Upper lobe of left lung (tissue), 4 donors: ENCODE results near the gene EXOC2.

Source experiments
- EP300 ChIP-seq, 4 donors: sonication (generic); formaldehyde crosslinking; IDR thresholded peaks; one replicate each; pipeline ENCODE4 v1.5.1; 2017; ENCODE audit warnings: antibody characterized with exemption in 4 of 4, control low read depth in 2 of 4
- POLR2AphosphoS5 ChIP-seq, 2 donors: sonication (generic); formaldehyde crosslinking; IDR thresholded peaks; one replicate each; pipeline ENCODE4 v1.5.1; 2017; ENCODE audit warnings: antibody characterized with exemption in 2 of 2
- TF ChIP-seq, protein P1 (sequence below), 6 experiments: fragments of 450-650 bp in 4 of 6; fragments of 200-600 bp in 2 of 6; sonication (generic) in 2 of 6; IDR thresholded peaks; one replicate each; pipeline ENCODE4 v1.5.1; 2016 to 2019; ENCODE audit warnings: antibody characterized with exemption in 6 of 6

DNA sequence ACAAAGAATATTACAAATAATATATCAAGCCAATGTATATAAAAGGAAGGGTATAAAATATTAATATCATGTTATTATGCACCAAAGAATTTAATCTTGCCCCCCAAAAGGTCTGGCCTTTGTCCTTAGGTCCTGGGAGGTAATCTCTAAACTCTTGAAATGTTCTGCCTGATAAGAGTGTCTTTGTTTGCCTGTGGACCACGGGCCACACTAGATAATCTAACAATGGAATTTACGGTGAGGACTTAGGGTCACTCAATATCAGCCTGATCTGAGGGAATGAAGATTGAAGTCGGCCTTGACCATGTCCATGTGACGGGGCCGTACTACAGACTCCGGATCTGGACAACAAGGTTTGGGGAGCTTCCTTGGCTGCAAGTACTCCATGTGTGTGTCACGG is 79.0 kb downstream of the EXOC2 start:
- TF ChIP-seq, protein P1, sequence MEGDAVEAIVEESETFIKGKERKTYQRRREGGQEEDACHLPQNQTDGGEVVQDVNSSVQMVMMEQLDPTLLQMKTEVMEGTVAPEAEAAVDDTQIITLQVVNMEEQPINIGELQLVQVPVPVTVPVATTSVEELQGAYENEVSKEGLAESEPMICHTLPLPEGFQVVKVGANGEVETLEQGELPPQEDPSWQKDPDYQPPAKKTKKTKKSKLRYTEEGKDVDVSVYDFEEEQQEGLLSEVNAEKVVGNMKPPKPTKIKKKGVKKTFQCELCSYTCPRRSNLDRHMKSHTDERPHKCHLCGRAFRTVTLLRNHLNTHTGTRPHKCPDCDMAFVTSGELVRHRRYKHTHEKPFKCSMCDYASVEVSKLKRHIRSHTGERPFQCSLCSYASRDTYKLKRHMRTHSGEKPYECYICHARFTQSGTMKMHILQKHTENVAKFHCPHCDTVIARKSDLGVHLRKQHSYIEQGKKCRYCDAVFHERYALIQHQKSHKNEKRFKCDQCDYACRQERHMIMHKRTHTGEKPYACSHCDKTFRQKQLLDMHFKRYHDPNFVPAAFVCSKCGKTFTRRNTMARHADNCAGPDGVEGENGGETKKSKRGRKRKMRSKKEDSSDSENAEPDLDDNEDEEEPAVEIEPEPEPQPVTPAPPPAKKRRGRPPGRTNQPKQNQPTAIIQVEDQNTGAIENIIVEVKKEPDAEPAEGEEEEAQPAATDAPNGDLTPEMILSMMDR (IDR thresholded peaks at IDR 0.05): no peak
- TF ChIP-seq EP300 (IDR thresholded peaks at IDR 0.05) (no peak), POLR2AphosphoS5 (IDR thresholded peaks at IDR 0.05) (no peak)
